Head of caudate nucleus (tissue), 42 donors: ENCODE data around the gene UBE2Z.
"Not testable (repeated sequence)": the region's sequence is repeated elsewhere in the genome, so short reads cannot be mapped to it uniquely, and the experiment has no call there.

Source experiments
- DNase-seq, 42 donors: peaks; one replicate each; pipeline versions ENCODE4 v3.0.0 to v3.0.0-alpha.2; 2020 to 2021; ENCODE audit warnings: mixed read lengths in 7 of 42
- intact Hi-C: fragments of 100-400 bp; cut with DNase I; formaldehyde crosslinking; loops from one replicate; pipeline ENCODE4 v1.15.0; 2022

The UBE2Z gene

DNA sequence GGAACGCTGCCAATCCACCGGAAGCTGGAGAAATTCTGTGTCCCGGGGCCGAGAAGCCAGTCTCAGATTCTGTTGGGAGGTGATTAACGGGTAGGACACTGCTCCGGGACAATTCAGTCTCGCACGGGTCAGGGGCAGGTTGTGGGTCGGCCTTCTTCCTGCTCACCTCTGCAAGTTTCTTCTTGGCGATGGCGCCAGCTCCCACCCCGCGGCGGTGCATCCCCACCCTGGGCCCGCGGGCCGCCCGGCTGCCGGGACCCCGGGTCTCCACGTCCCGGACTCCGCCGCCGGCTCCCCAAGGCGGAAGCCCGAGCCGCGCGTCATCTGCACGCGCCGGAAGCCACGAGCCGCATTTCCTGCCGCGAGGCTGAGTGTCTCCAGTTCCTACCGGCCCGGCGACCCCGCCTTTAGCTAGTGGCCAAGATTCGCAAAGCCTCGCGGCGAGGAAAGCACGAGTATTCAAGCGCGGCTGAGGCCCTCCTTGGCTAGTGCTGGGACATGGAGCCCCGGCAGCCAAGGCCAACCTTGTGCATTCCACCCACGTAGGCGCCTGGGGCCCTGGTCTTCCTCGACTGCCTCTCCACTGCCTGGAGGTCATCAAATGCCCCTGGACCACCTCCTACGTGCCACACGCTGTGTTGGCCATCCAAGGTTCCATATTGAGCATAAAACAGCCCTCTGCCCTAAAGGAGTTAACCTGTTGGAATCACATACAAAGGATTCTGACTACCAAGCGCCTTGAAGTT lies 36.5 kb downstream of the UBE2Z start, which contains the start of gene SNF8:
SNF8 (minus strand) TSS at position 328 of the 746 bp plus-strand sequence; CDS start at position 220, 108 bp downstream.
- intact Hi-C loops: loop anchor here (2.0 kb wide), 1 partner anchor 36 kb away; the partner anchor contains the start of gene UBE2Z
- DNase-seq: peak; percentile 86 to 96 (median 92)

- intact Hi-C loops: loop anchor here (2.0 kb wide), 1 partner anchor 36 kb away; the partner anchor contains the start of gene UBE2Z
- DNase-seq: not testable (repeated sequence)
Measured at GRCh38 chr17:48945261-48945651, 37.0 kb downstream of the UBE2Z start.

DNA sequence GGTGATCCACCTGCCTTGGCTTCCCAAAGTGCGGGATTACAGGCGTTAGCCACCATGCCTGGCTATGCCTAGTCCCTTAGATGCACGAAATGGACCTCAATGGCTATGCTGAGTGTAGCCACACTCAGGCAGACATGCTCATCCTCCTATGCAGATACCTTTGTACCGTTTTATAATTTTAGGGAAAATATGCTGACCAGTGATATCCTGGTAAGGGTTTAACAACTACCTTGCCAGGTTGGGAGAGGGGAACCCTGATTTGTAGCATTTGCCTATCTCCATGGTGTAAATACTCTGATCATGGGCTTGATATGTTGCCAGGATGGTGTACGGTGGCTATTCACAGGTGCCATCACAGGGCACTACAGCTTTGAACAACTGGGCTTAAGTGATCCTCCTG lies 43.4 kb downstream of the UBE2Z start:
- DNase-seq: no peak
- intact Hi-C loops: no loop called here

- DNase-seq: no peak
- intact Hi-C loops: no loop called here
Measured at GRCh38 chr17:48952904-48953303, 44.7 kb downstream of the UBE2Z start.

DNA sequence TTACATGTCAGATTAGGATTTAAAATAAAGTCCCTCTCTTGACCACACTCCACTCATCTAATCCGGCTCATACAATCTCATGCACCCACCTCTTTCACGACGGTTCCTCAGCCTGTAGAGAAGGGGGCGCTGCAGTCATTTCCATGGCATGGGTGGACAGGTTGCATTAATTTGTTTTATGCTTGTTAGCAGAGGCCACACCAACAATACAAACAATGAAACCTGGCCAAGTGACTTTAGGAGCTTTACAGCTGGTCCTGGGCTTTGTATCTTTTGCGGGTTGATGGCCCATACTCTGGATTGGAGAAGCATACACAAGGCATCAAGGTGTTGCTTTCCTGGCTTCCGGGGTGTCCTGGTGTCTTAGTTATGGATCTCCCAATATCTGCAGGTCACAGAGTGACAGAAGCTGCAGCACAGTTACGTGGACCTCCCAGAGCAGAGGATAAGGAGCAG lies 46.1 kb downstream of the UBE2Z start:
- no peak for DNase-seq
- intact Hi-C loops: no loop called here

DNA sequence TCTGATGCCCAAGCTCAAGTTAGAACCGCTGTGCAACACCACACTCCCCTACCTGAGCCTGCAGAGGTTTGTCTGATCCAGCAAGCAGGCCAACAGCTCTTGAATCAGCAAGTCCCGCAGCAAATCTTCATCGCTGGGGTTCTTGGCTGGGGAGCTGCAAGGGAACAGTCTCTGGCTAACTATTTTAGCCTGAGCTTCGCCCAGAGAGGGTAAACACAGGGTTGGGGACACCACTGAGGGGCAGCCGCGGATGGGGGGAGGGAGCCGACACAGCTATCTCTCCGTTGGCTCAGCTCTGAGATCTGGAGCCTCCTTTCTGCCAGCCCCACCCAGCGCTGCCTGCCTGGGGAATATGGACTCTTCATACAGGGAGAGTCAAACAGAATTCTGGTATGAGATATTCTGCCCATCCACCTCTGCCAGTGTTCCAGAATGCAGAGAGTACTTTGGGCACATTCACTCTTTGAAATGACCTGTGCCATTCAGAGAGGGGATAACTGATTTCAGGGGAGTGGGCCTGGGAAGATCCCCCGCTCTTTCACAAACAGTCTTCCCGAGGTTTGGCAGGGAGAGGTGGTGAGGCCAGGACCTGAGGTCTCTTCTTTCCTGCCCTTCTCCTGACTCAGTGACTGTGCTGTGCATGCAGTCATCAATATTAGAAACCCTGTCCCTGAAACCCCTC lies 52.8 kb downstream of the UBE2Z start:
- intact Hi-C loops: no loop called here
- no peak for DNase-seq

DNA sequence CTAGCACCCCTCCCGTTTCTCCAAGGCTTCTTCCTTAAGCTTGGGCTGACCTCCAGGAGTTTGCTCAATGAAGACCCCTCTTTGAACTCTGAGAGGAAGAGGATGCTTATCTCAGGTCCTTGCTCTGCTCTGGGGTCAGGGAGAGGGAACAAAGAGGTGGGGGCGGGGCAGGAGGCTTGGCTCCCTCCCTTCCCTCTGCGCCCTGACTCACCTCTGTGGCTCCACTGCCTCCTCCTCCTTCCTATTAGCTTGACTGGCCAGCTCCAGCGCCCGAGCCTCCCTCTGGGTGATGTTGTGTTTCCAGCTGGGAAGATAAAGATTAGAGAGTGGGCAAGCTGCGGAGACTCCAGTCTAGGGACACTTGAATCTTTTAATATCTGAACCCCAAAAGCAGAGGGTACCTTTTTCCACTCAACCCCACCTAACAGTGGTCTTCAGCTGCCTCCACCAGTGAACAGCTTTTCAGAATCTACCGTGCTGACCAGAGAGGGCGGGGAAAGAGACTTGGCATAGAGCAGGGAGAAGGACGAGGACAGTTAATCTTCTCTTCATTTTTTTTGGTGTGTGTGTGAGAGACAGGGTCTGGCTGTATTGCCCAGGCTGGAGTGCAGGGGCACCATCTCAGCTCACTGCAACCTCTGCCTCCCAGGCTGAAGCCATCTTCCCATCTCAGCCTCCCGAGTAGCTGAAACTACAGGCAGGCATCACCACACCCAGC lies 53.5 kb downstream of the UBE2Z start:
- intact Hi-C loops: no loop called here
- DNase-seq: no peak

DNA sequence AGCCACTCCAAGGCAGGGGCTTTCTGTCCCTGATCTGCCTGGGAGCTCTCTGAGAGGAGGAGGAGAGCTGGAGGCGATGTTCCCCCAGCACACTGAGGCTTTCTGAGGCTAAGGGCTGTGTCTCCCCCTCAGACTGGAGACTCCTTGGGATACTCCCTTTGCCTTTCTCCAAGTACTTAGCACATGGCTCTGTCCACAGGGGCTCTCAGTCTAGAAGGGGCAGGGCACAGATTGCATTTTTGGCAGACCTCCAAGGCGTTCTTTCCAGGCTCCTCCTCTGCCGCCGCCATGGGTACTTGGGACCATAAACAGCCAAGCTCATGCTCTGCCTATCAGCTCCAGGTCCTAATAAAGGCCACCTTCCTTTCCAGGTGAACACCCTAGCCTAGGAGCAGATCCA lies 62.0 kb downstream of the UBE2Z start:
- peak in 1 of 42 donors; percentile 10 for DNase-seq
- intact Hi-C loops: no loop called here

DNA sequence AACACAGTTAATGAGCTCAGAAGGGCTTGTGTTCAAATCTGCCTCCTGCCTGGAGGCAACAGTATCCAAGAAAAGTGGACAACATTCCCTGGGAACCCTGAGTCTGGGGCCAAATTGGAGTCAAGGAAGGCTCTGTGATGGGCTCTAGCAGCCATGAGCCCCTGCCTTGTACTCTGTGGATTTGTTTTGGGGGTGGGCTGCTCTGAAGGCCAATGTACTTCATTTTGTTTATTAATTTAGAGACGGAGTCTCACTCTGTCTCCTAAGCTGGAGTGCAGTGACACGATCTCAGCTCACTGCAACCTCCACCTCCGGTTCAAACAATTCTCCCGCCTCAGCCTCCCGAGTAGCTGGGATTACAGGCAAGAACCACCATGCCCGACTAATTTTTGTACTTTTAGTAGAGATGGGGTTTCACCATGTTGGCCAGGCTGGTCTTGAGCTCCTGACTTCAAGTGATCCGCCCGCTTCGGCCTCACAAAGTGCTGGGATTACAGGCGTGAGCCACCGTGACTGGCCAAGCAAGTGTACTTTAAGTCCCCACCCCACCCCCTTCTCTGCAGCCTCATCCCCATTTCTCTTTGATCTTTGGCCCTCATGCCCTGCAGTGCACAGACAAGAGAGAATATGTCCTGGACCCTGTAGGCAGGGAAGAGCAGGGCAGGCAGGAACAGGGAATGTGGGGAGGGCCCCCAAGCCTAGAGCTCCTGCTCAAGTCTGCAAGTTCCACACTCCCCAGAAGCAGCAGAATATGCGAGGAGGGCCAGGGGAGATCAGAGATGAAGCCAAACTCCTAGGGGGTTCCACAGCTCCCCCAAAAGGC lies 62.9 kb downstream of the UBE2Z start:
- peak in 1 of 42 donors; percentile 15 for DNase-seq
- intact Hi-C loops: no loop called here

- intact Hi-C loops: no loop called here
- DNase-seq: peak in 1 of 42 donors; percentile 18
Measured at GRCh38 chr17:48972749-48973097, 64.5 kb downstream of the UBE2Z start.

- intact Hi-C loops: no loop called here
- DNase-seq: no peak
Measured at GRCh38 chr17:48973806-48974205, 65.6 kb downstream of the UBE2Z start.
